Neural crest cell (in vitro differentiated cells): ENCODE data around the gene OR4C15. TPM values are rescaled to one million over a fixed set of nuclear protein-coding genes. Genes with fewer than 3 reads are reported as not detected.

Source experiments
- DNase-seq: peaks from one replicate; pipeline ENCODE4 v3.0.0; 2021; ENCODE audit warnings: low read depth, mixed read lengths, low spot score
- H3K27ac Mint-ChIP-seq: one replicate; pipeline ENCODE4 v1.8.0; 2021; ENCODE audit warnings: mild to moderate bottlenecking, mixed read lengths; ENCODE audit not compliant: unreplicated experiment
- H3K27me3 Mint-ChIP-seq: 2 replicates; pipeline ENCODE4 v1.8.0; 2021; ENCODE audit warnings: low read depth, mild to moderate bottlenecking, mixed read lengths
- H3K36me3 Mint-ChIP-seq: 2 replicates; pipeline ENCODE4 v1.8.0; 2021; ENCODE audit warnings: low read depth, mild to moderate bottlenecking, mixed read lengths
- H3K4me1 Mint-ChIP-seq: 2 replicates; pipeline ENCODE4 v1.8.0; 2021; ENCODE audit warnings: mixed read lengths
- H3K4me3 Mint-ChIP-seq: one replicate; pipeline ENCODE4 v1.8.0; 2021; ENCODE audit warnings: mild to moderate bottlenecking, mixed read lengths
- H3K9me3 Mint-ChIP-seq: 2 replicates; pipeline ENCODE4 v1.8.0; 2021; ENCODE audit warnings: mixed read lengths
- long read RNA-seq: library from polyadenylated mRNA; unstranded; transcript quantifications from one replicate; pipeline ENCODE4 v2.0.0, GENCODE V29; 2020
- total RNA-seq: library from RNA; stranded (reverse); gene quantifications from 2 replicates; pipeline ENCODE4 v1.2.1, GENCODE V29; 2021
- TF ChIP-seq, protein P1 (sequence below): fragments of 200-600 bp; sonication (generic); conservative IDR thresholded peaks from 2 replicates; pipeline ENCODE4 v1.5.0; 2021; ENCODE audit warnings: antibody characterized with exemption, mild to moderate bottlenecking

OR4C15 gene
- total RNA-seq: not detected in 2 replicates
- long read RNA-seq: 0 reads

DNA sequence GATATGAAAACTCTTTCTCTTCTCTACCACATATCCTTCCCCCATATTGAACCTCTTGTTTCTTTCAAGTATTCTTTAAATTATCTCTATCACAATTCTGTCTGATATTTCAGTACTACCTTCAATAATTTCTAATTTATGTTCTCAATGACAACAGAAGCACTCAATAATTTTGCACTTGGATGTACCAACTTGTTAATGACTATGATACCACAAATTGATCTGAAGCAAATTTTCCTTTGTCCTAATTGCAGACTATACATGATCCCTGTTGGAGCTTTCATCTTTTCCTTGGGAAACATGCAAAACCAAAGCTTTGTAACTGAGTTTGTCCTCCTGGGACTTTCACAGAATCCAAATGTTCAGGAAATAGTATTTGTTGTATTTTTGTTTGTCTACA, at the start of gene OR4C15:
Gene OR4C15, plus strand, starts transcription at position 301 of the 400 bp plus-strand sequence. Its CDS starts 0 bp downstream, at position 301.
- Mint-ChIP-seq H3K36me3 (peaks cover 10% of the 10 kb centered on the region), H3K27ac (no peak within 1 kb of the TSS), H3K4me3 (no peak within 1 kb of the TSS), H3K27me3 (no peaks in the 10 kb centered on the region), H3K4me1 (no peaks in the 10 kb centered on the region), H3K9me3 (peaks cover 26% of the 10 kb centered on the region)
- no peak for DNase-seq
- TF ChIP-seq, protein P1, sequence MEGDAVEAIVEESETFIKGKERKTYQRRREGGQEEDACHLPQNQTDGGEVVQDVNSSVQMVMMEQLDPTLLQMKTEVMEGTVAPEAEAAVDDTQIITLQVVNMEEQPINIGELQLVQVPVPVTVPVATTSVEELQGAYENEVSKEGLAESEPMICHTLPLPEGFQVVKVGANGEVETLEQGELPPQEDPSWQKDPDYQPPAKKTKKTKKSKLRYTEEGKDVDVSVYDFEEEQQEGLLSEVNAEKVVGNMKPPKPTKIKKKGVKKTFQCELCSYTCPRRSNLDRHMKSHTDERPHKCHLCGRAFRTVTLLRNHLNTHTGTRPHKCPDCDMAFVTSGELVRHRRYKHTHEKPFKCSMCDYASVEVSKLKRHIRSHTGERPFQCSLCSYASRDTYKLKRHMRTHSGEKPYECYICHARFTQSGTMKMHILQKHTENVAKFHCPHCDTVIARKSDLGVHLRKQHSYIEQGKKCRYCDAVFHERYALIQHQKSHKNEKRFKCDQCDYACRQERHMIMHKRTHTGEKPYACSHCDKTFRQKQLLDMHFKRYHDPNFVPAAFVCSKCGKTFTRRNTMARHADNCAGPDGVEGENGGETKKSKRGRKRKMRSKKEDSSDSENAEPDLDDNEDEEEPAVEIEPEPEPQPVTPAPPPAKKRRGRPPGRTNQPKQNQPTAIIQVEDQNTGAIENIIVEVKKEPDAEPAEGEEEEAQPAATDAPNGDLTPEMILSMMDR: no peak

DNA sequence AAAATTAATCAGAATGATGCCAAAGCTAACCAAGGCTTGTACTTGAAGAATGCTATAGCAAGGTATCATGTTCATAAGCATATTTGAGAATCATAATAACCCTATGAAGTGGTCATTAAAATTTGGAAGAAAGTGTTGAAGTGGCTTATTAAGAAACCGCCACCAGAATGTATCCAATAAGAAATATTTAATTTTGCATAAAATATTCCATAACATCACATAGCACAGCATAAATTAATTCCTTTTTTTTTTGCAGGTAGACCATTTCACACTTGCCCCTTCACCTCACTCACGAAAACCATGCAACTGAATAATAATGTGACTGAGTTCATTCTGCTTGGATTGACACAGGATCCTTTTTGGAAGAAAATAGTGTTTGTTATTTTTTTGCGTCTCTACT, 17.6 kb downstream of the OR4C15 start, which contains the start of gene OR4C16:
Gene OR4C16, plus strand, starts transcription at position 301 of the 400 bp plus-strand sequence. Its CDS starts 0 bp downstream, at position 301.
- peaks cover 5% of the 10 kb centered on the region for H3K36me3 Mint-ChIP-seq
- peaks cover 26% of the 10 kb centered on the region for H3K9me3 Mint-ChIP-seq
- no peaks in the 10 kb centered on the region for H3K4me1 Mint-ChIP-seq

DNA sequence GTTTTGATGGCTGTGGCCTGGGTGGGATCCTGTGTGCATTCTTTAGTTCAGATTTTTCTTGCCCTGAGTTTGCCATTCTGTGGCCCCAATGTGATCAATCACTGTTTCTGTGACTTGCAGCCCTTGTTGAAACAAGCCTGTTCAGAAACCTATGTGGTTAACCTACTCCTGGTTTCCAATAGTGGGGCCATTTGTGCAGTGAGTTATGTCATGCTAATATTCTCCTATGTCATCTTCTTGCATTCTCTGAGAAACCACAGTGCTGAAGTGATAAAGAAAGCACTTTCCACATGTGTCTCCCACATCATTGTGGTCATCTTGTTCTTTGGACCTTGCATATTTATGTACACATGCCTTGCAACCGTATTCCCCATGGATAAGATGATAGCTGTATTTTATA, 18.3 kb downstream of the OR4C15 start:
- H3K36me3 Mint-ChIP-seq: peaks cover 5% of the 10 kb centered on the region
- H3K4me1 Mint-ChIP-seq: no peaks in the 10 kb centered on the region
- TF ChIP-seq, protein P1: no peak
- H3K9me3 Mint-ChIP-seq: peaks cover 26% of the 10 kb centered on the region
- DNase-seq: no peak
- no peak overlapping the region for H3K27ac Mint-ChIP-seq
- no peak overlapping the region for H3K4me3 Mint-ChIP-seq
- no peaks in the 10 kb centered on the region for H3K27me3 Mint-ChIP-seq

More for the DNA sequence above, 17.6 kb downstream of the OR4C15 start, which contains the start of gene OR4C16:
- H3K4me3 Mint-ChIP-seq: no peak within 1 kb of the TSS
- TF ChIP-seq, protein P1: no peak
- H3K27me3 Mint-ChIP-seq: no peaks in the 10 kb centered on the region
- no peak within 1 kb of the TSS for H3K27ac Mint-ChIP-seq
- no peak for DNase-seq

Other genes with a start within 250 kb of the OR4C15 start
- not detected in 2 replicates for gene OR4A16, start 211.3 kb upstream of the OR4C15 start, total RNA-seq
- not detected in 2 replicates for gene OR4A15, start 186.5 kb upstream of the OR4C15 start, total RNA-seq
- gene OR4C16, start 17.7 kb downstream of the OR4C15 start, total RNA-seq: not detected in 2 replicates
- not detected in 2 replicates for gene OR4C11, start 53.2 kb downstream of the OR4C15 start, total RNA-seq
- not detected in 2 replicates for gene OR4P4, start 80.6 kb downstream of the OR4C15 start, total RNA-seq
- gene OR4S2, start 93.9 kb downstream of the OR4C15 start, total RNA-seq: not detected in 2 replicates
- not detected in 2 replicates for gene OR4C6, start 107.7 kb downstream of the OR4C15 start, total RNA-seq
- not detected in 2 replicates for gene OR5D13, start 219.0 kb downstream of the OR4C15 start, total RNA-seq
- not detected in 2 replicates for gene OR5D14, start 241.1 kb downstream of the OR4C15 start, total RNA-seq